ENCODE results near the gene CD2. TPM values are rescaled to one million over a fixed set of nuclear protein-coding genes. Genes with fewer than 3 reads are reported as not detected.

CD2 gene
- total and polyA plus RNA-seq, 2 experiments from 2014 or later: not detected

- no peak overlapping the region for H3K27ac ChIP-seq
- H3K9me3 ChIP-seq (ENCODE audit: low read depth): no peaks in the 10 kb centered on the region
- H3K4me3 ChIP-seq: no peak overlapping the region
- H3K36me3 ChIP-seq: no peaks in the 10 kb centered on the region
- no peak for TF ChIP-seq CTCF (IDR thresholded peaks at IDR 0.05; ENCODE audit: low read depth, low read length)
- H3K27me3 ChIP-seq: no peaks in the 10 kb centered on the region
- no peak for DNase-seq (ENCODE audit: low read depth in 1 of 2, low spot score in 1 of 2)
- H3K4me1 ChIP-seq (ENCODE audit: low read depth): peaks cover 3% of the 10 kb centered on the region
These were observed 39.2 kb downstream of the CD2 start for GRCh38 chr1:116793357-116793935.

GRCh38 chr1:116794371-116794770, 40.1 kb downstream of the CD2 start:
- no peaks in the 10 kb centered on the region for H3K36me3 ChIP-seq
- H3K4me1 ChIP-seq (ENCODE audit: low read depth): peaks cover 3% of the 10 kb centered on the region
- H3K27me3 ChIP-seq: no peaks in the 10 kb centered on the region
- no peak overlapping the region for H3K4me3 ChIP-seq
- no peak for DNase-seq (ENCODE audit: low read depth in 1 of 2, low spot score in 1 of 2)
- TF ChIP-seq CTCF (IDR thresholded peaks at IDR 0.05; ENCODE audit: low read depth, low read length): no peak
- no peaks in the 10 kb centered on the region for H3K9me3 ChIP-seq (ENCODE audit: low read depth)
- no peak overlapping the region for H3K27ac ChIP-seq

- Histone ChIP-seq H3K9me3 (ENCODE audit: low read depth) (no peaks in the 10 kb centered on the region), H3K27ac (no peak overlapping the region), H3K4me1 (ENCODE audit: low read depth) (peaks cover 3% of the 10 kb centered on the region), H3K27me3 (no peaks in the 10 kb centered on the region), H3K36me3 (no peaks in the 10 kb centered on the region), H3K4me3 (no peak overlapping the region)
- TF ChIP-seq CTCF (IDR thresholded peaks at IDR 0.05; ENCODE audit: low read depth, low read length): no peak
- no peak for DNase-seq (ENCODE audit: low read depth in 1 of 2, low spot score in 1 of 2)
These were observed 40.7 kb downstream of the CD2 start for GRCh38 chr1:116794804-116795481.

GRCh38 chr1:116795482-116795829, 41.2 kb downstream of the CD2 start:
- Histone ChIP-seq H3K4me1 (ENCODE audit: low read depth) (peaks cover 3% of the 10 kb centered on the region), H3K27ac (no peak overlapping the region), H3K4me3 (no peak overlapping the region), H3K36me3 (no peaks in the 10 kb centered on the region), H3K27me3 (no peaks in the 10 kb centered on the region), H3K9me3 (ENCODE audit: low read depth) (no peaks in the 10 kb centered on the region)
- DNase-seq (ENCODE audit: low read depth in 1 of 2, low spot score in 1 of 2): no peak
- no peak for TF ChIP-seq CTCF (IDR thresholded peaks at IDR 0.05; ENCODE audit: low read depth, low read length)

- Histone ChIP-seq H3K4me3 (no peak overlapping the region), H3K27ac (no peak overlapping the region), H3K4me1 (ENCODE audit: low read depth) (no peaks in the 10 kb centered on the region), H3K36me3 (no peaks in the 10 kb centered on the region), H3K27me3 (no peaks in the 10 kb centered on the region), H3K9me3 (ENCODE audit: low read depth) (no peaks in the 10 kb centered on the region)
- TF ChIP-seq CTCF (IDR thresholded peaks at IDR 0.05; ENCODE audit: low read depth, low read length): no peak
- no peak for DNase-seq (ENCODE audit: low read depth in 1 of 2, low spot score in 1 of 2)
These were observed 50.5 kb downstream of the CD2 start for GRCh38 chr1:116804736-116805135.
